ENCODE measurements around the gene FBXO21. TPM values are rescaled to one million over a fixed set of nuclear protein-coding genes. Genes with fewer than 3 reads are reported as not detected.

The FBXO21 gene
- total and polyA plus RNA-seq, 2 of the 4 experiments (the other 2 are of a cell fraction) = 43.6 to 56.6 TPM

- BruUV-seq (replicated peaks) = no TSS peak
- Histone ChIP-seq H2AK9ac (replicated peaks; ENCODE audit: low read depth, low read length, poor library complexity) (no peak overlapping the region), H3K79me1 (ENCODE audit: low read depth in 1 of 2, low read length in 2 of 2) (no peaks in the 10 kb centered on the region), H2BK15ac (ENCODE audit: low read depth, low read length) (no peak overlapping the region), H2BK5ac (ENCODE audit: low read depth, low read length, poor library complexity, severe bottlenecking) (no peak overlapping the region), H3K4ac (ENCODE audit: low read depth, low read length) (no peak overlapping the region), H3K36me3 (ENCODE audit: control insufficient read depth, insufficient read depth, low read length) (no peaks in the 10 kb centered on the region), H2BK120ac (ENCODE audit: low read depth, low read length) (no peak overlapping the region), H3K27ac (ENCODE audit: insufficient read depth, low read length) (no peak overlapping the region), H4K20me1 (ENCODE audit: insufficient read depth, low read length) (no peaks in the 10 kb centered on the region), H3K9me1 (ENCODE audit: insufficient read depth, low read length) (no peaks in the 10 kb centered on the region), H4K91ac (ENCODE audit: insufficient read depth, low read depth, low read length) (no peak overlapping the region), H3K9ac (ENCODE audit: low read depth, low read length) (no peak overlapping the region), H3K14ac (replicated peaks; ENCODE audit: low read depth, low read length) (no peak overlapping the region), H4K5ac (ENCODE audit: low read depth, low read length) (no peak overlapping the region), H3K9me3 (ENCODE audit: control insufficient read depth, insufficient read depth, low read length) (peaks cover 2% of the 10 kb centered on the region; the same call in 1 of the 2 replicates), H3K56ac (ENCODE audit: extremely low read depth, insufficient read depth, low read length) (no peak overlapping the region), H3K27me3 (ENCODE audit: control insufficient read depth, insufficient read depth, low read length) (peaks cover 2% of the 10 kb centered on the region), H2BK20ac (ENCODE audit: low read depth, low read length) (no peak overlapping the region), H3K4me3 (ENCODE audit: insufficient read depth, low read depth, low read length) (no peak overlapping the region), H3K23ac (ENCODE audit: low read depth, low read length) (no peak overlapping the region), H3K4me2 (ENCODE audit: low read depth, low read length) (no peak overlapping the region), H4K8ac (ENCODE audit: low read depth in 2 of 2, low read length in 2 of 2) (no peak overlapping the region), H3K18ac (ENCODE audit: low read depth, low read length) (no peak overlapping the region), H2AFZ (replicated peaks; ENCODE audit: low read length, poor library complexity) (peak overlapping the region; percentile 51), H2AK5ac (ENCODE audit: low read depth, low read length) (no peak overlapping the region), H3K4me1 (ENCODE audit: control insufficient read depth, insufficient read depth, low read length) (no peaks in the 10 kb centered on the region)
- no peak for ATAC-seq (ENCODE audit: low read depth)
- POLR2A ChIA-PET (ENCODE audit: unreplicated experiment) = no interaction called here
- in situ Hi-C loops (cut with MboI; ENCODE audit: low sequenced_read_pairs) (no loop called here), intact Hi-C loops (cut with micrococcal nuclease) (no loop called here), dilution Hi-C loops (cut with HindIII; ENCODE audit: low sequenced_read_pairs, unreplicated experiment) (no loop called here)
- CTCF ChIA-PET = interaction anchor here (0.9 kb wide), 1 partner anchor 673 kb away, joined by 3 read pairs; no protein-coding TSS in a partner anchor
- WGBS, 2 experiments (ENCODE audit: extremely low coverage in 2 of 2, insufficient read length in 1 of 2) = 67% methylated on average over 4 of the region's 9 CpGs; no CpG with 5 or more reads in 1 of the 2 experiments
- no peak for TF ChIP-seq ELK1 (IDR thresholded peaks at IDR 0.05; ENCODE audit: borderline replicate concordance, low read depth, low read length)
- no peak for TF ChIP-seq SMC3 (IDR thresholded peaks at IDR 0.05; ENCODE audit: low read depth, low read length)
- TF ChIP-seq RFX5 (IDR thresholded peaks at IDR 0.05; ENCODE audit: low read depth, low read length) = no peak
- TF ChIP-seq RAD21 (IDR thresholded peaks at IDR 0.05; ENCODE audit: low read length) = no peak
- TF ChIP-seq CEBPB (IDR thresholded peaks at IDR 0.05; ENCODE audit: low read depth, low read length) = no peak
- TF ChIP-seq CTCF (conservative IDR thresholded peaks at IDR 0.05; ENCODE audit: low read depth, low read length) = no peak
- no peak for TF ChIP-seq POLR2A (IDR thresholded peaks at IDR 0.05; ENCODE audit: low read depth, low read length)
- no peak for TF ChIP-seq MAZ (IDR thresholded peaks at IDR 0.05; ENCODE audit: borderline replicate concordance, low read depth, low read length)
- no peak for TF ChIP-seq CHD1 (IDR thresholded peaks at IDR 0.05; ENCODE audit: low read depth, low read length)
- TF ChIP-seq MAFK (IDR thresholded peaks at IDR 0.05; ENCODE audit: low read depth, low read length) = no peak
- TF ChIP-seq FOS (IDR thresholded peaks at IDR 0.05; ENCODE audit: low read depth, low read length) = no peak
- no peak for TF ChIP-seq RCOR1 (IDR thresholded peaks at IDR 0.05; ENCODE audit: insufficient replicate concordance, low read length)
- no peak for TF ChIP-seq NFE2L2 (IDR thresholded peaks at IDR 0.05; ENCODE audit: low read depth, low read length)
- TF ChIP-seq BHLHE40 (IDR thresholded peaks at IDR 0.05; ENCODE audit: low read depth, low read length) = no peak
- TF ChIP-seq USF2 (IDR thresholded peaks at IDR 0.05; ENCODE audit: low read depth, low read length) = no peak
- TF ChIP-seq MXI1 (IDR thresholded peaks at IDR 0.05; ENCODE audit: borderline replicate concordance, low read depth, low read length) = no peak
- no peak for DNase-seq
These were observed 11.8 kb upstream of the FBXO21 start for GRCh38 chr12:117202033-117202432.
